Measurements from ENCODE around the gene KLRC4.

GRCh38 chr12:10395390-10395998, 14.1 kb downstream of the KLRC4 start:
- no peak for TF ChIP-seq EZH2 (IDR thresholded peaks at IDR 0.05)
- peak; percentile 44; the same call in 1 of the 2 replicates for TF ChIP-seq POLR2AphosphoS5 (IDR thresholded peaks at IDR 0.05; ENCODE audit: borderline replicate concordance, low read depth, low read length)

All from SK-N-MC (cell line).